ENCODE measurements around the gene CLIP3.
"Not testable (repeated sequence)": the region's sequence is repeated elsewhere in the genome, so short reads cannot be mapped to it uniquely, and the experiment has no call there.

The CLIP3 gene

GRCh38 chr19:36032251-36033104, at the start of gene CLIP3:
TSS of gene CLIP3 (minus strand) at chr19:36032873. CDS start at chr19:36032357, 516 bp downstream.
- DNase-seq = peak; percentile 40

- DNase-seq = no peak
Measured at GRCh38 chr19:36081894-36082293, 49.2 kb upstream of the CLIP3 start.

GRCh38 chr19:36081385-36081784, 48.7 kb upstream of the CLIP3 start:
- no peak for DNase-seq

GRCh38 chr19:36079389-36079945, 46.8 kb upstream of the CLIP3 start:
- DNase-seq = no peak

- no peak for DNase-seq
Measured at GRCh38 chr19:36073121-36073876, 40.6 kb upstream of the CLIP3 start.

GRCh38 chr19:36072081-36072480, 39.4 kb upstream of the CLIP3 start:
- DNase-seq = no peak

- DNase-seq = not testable (repeated sequence)
Measured at GRCh38 chr19:36068810-36069499, 36.3 kb upstream of the CLIP3 start.

- no peak for DNase-seq
Measured at GRCh38 chr19:36067681-36068080, 35.0 kb upstream of the CLIP3 start.

GRCh38 chr19:36064826-36065225, 32.2 kb upstream of the CLIP3 start:
- DNase-seq = no peak

- no peak for DNase-seq
Measured at GRCh38 chr19:36061367-36061766, 28.7 kb upstream of the CLIP3 start.

- peak; percentile 53 for DNase-seq
Measured at GRCh38 chr19:36060430-36060829, 27.8 kb upstream of the CLIP3 start.

- DNase-seq = no peak
Measured at GRCh38 chr19:36059180-36059910, 26.7 kb upstream of the CLIP3 start.

- no peak for DNase-seq
Measured at GRCh38 chr19:36058481-36059179, 26.0 kb upstream of the CLIP3 start.

- DNase-seq = peak; percentile 97
Measured at GRCh38 chr19:36054733-36055686, 22.3 kb upstream of the CLIP3 start, which contains the start of gene WDR62. TSS of gene WDR62 (plus strand) at chr19:36054897. CDS start at chr19:36054972, 75 bp downstream.

- peak; percentile 100 for DNase-seq
Measured at GRCh38 chr19:36054119-36054732, 21.6 kb upstream of the CLIP3 start, which contains the start of gene THAP8. TSS of gene THAP8 (minus strand) at chr19:36054285. CDS start at chr19:36054217, 68 bp downstream.

- DNase-seq = no peak
Measured at GRCh38 chr19:36051637-36052036, 19.0 kb upstream of the CLIP3 start.

GRCh38 chr19:36051236-36051635, 18.6 kb upstream of the CLIP3 start:
- DNase-seq = no peak

GRCh38 chr19:36049080-36049698, 16.5 kb upstream of the CLIP3 start:
- no peak for DNase-seq

- no peak for DNase-seq
Measured at GRCh38 chr19:36047835-36048234, 15.2 kb upstream of the CLIP3 start.

Measured in hematopoietic multipotent progenitor cell treated with erythropoietin and hydrocortisone succinate and interleukin-3 and kit ligand, for 6 days (in vitro differentiated cells).